Measurements from ENCODE around the gene COX10.
A peak's percentile ranks its signal among the peaks of the same experiment; 100 is the strongest.

Gene COX10

DNA sequence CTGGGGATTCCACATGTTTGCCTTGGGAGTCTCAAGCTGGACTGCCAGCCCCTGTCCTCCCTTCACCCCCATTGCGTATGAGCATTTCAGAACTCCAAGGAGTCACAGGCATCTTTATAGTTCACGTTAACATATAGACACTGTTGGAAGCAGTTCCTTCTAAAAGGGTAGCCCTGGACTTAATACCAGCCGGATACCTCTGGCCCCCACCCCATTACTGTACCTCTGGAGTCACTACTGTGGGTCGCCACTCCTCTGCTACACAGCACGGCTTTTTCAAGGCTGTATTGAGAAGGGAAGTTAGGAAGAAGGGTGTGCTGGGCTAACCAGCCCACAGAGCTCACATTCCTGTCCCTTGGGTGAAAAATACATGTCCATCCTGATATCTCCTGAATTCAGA, 138.5 kb downstream of the COX10 start:
- Histone ChIP-seq H3K36me3 (no peaks in the 10 kb centered on the region; the same call in 1 of the 2 replicates), H3K27me3 (ENCODE audit: insufficient read depth, low read depth, severe bottlenecking) (no peaks in the 10 kb centered on the region), H3K4me3 (ENCODE audit: low read depth, low read length) (no peak overlapping the region), H3K9me3 (ENCODE audit: severe bottlenecking) (peaks cover 8% of the 10 kb centered on the region), H3K27ac (no peak overlapping the region)
- no peak for TF ChIP-seq CTCF (IDR thresholded peaks at IDR 0.05; ENCODE audit: low read depth, low read length)
- DNase-seq: no peak

DNA sequence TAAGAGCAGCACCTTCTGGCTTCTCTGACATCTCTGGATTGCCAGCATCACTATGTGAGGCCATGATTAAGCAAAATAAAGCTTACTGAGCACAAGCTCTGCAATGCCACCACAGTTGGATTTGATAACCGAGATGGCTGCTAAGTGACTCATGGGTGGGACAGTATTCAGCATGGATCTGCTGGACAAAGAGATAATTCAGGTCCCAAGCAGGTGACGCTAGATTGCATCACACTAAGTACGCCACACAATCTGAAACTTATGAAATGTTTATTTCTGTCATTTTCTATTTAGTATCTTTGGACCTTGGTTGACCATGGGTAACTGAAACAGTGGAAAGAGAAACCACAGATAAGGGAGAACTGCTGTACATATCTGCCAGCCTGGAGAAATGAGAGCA, 139.9 kb downstream of the COX10 start:
- no peak overlapping the region for H3K4me3 ChIP-seq (ENCODE audit: low read depth, low read length)
- H3K36me3 ChIP-seq: no peaks in the 10 kb centered on the region; the same call in 1 of the 2 replicates
- no peak overlapping the region for H3K27ac ChIP-seq
- no peaks in the 10 kb centered on the region for H3K27me3 ChIP-seq (ENCODE audit: insufficient read depth, low read depth, severe bottlenecking)
- DNase-seq: no peak
- H3K9me3 ChIP-seq (ENCODE audit: severe bottlenecking): peaks cover 8% of the 10 kb centered on the region
- TF ChIP-seq CTCF (IDR thresholded peaks at IDR 0.05; ENCODE audit: low read depth, low read length): no peak

GRCh38 chr17:14211246-14211645, 141.9 kb downstream of the COX10 start:
- H3K27me3 ChIP-seq (ENCODE audit: insufficient read depth, low read depth, severe bottlenecking): no peaks in the 10 kb centered on the region
- no peak for TF ChIP-seq CTCF (IDR thresholded peaks at IDR 0.05; ENCODE audit: low read depth, low read length)
- no peaks in the 10 kb centered on the region; the same call in 1 of the 2 replicates for H3K36me3 ChIP-seq
- no peak for DNase-seq
- peaks cover 8% of the 10 kb centered on the region for H3K9me3 ChIP-seq (ENCODE audit: severe bottlenecking)
- H3K27ac ChIP-seq: no peak overlapping the region
- no peak overlapping the region for H3K4me3 ChIP-seq (ENCODE audit: low read depth, low read length)

DNA sequence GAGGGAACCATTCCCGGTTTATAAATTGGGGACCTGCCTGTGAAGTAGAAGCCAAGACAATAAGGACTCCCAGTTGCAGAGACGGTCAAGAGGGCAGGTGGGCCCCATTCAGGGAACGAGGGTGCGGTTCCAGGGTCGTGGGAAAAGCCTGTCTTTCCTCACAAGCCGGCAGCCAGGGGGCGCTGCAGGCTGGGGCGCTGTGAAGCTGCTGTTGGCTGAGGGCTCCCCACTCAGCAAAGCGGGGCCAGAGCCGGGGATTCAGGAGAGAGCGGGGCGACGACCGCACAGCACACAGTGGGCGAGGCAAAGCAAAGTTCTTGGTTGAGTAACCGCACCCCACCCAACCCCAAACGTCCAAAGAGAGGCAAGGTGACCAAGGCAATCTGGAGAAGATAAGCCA, 142.5 kb downstream of the COX10 start:
- DNase-seq: peak; percentile 15
- Histone ChIP-seq H3K27me3 (ENCODE audit: insufficient read depth, low read depth, severe bottlenecking) (no peaks in the 10 kb centered on the region), H3K27ac (no peak overlapping the region), H3K36me3 (no peaks in the 10 kb centered on the region; the same call in 1 of the 2 replicates), H3K9me3 (ENCODE audit: severe bottlenecking) (peaks cover 8% of the 10 kb centered on the region), H3K4me3 (ENCODE audit: low read depth, low read length) (no peak overlapping the region)
- no peak for TF ChIP-seq CTCF (IDR thresholded peaks at IDR 0.05; ENCODE audit: low read depth, low read length)

DNA sequence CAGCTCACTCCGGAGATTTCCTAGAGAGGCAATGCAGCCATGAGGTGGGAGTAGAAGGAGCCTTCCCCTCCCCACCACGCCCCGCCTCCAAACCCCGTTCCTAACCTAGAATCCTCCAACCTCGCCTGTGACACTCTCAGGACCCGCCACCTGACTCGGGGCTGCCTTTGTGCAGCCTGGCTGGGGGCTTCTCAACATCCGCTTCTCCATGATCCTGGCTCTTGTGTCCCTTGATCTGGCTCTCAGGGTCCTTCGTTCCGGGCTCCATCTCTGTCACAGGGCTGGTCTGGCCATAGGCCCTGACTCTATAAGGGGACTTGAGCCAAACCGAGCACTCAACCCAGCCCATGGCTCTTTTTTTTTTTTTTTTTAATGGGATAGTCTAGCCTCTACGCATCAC, 143.1 kb downstream of the COX10 start:
- no peaks in the 10 kb centered on the region; the same call in 1 of the 2 replicates for H3K36me3 ChIP-seq
- no peak overlapping the region for H3K27ac ChIP-seq
- no peaks in the 10 kb centered on the region for H3K27me3 ChIP-seq (ENCODE audit: insufficient read depth, low read depth, severe bottlenecking)
- no peak overlapping the region for H3K4me3 ChIP-seq (ENCODE audit: low read depth, low read length)
- TF ChIP-seq CTCF (IDR thresholded peaks at IDR 0.05; ENCODE audit: low read depth, low read length): no peak
- peaks cover 8% of the 10 kb centered on the region for H3K9me3 ChIP-seq (ENCODE audit: severe bottlenecking)
- no peak for DNase-seq

DNA sequence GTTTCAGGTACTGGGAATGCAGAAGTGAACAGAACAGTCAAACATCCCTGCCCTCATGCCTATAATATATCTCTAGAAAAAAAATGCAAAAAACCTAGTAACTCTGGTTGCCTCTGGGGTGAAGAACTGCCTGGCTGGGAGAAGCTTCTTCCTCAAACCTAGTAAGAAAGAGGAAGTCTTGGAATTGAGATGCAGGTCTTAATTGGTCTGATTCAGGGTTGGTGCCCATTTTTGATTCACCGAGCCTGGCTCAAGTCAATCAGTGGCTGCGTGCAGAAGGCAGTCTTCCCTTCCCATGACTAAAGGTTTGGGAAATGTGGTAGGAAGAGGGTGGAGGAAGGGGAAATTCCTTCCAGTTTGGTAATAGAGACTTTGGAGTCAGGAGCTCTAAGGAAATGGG, 145.0 kb downstream of the COX10 start:
- H3K4me3 ChIP-seq (ENCODE audit: low read depth, low read length): no peak overlapping the region
- H3K27me3 ChIP-seq (ENCODE audit: insufficient read depth, low read depth, severe bottlenecking): no peaks in the 10 kb centered on the region
- no peak for TF ChIP-seq CTCF (IDR thresholded peaks at IDR 0.05; ENCODE audit: low read depth, low read length)
- peaks cover 8% of the 10 kb centered on the region for H3K9me3 ChIP-seq (ENCODE audit: severe bottlenecking)
- H3K36me3 ChIP-seq: no peaks in the 10 kb centered on the region
- H3K27ac ChIP-seq: no peak overlapping the region
- DNase-seq: no peak

Data from WERI-Rb-1 (cell line).